CD8-positive, alpha-beta memory T cell (primary cell): ENCODE measurements around the gene SIKE1. TPM values are rescaled to one million over a fixed set of nuclear protein-coding genes. Genes with fewer than 3 reads are reported as not detected.

Experiments
- CTCF ChIA-PET: fragments of 350-600 bp; sonication (Branson Sonifier 250); formaldehyde crosslinking; loops from one replicate; lab custom pipeline; 2021; ENCODE audit warnings: antibody characterized with exemption; lab: Charles Lee
- POLR2A ChIA-PET: fragments of 350-600 bp; sonication (Branson Sonifier 250); formaldehyde crosslinking; loops from one replicate; lab custom pipeline; 2021; ENCODE audit warnings: antibody characterized with exemption; lab: Charles Lee
- DNase-seq, 5 donors: peaks; one replicate each; pipeline versions ENCODE4 v3.0.0 to v3.0.0-alpha.2; 2020 to 2022; ENCODE audit warnings: mixed read lengths in 1 of 5
- H3K27ac ChIP-seq: one replicate; pipeline ENCODE4 v1.7.0; 2013; ENCODE audit warnings: low read depth, mild to moderate bottlenecking, low read length, moderate library complexity
- H3K27me3 ChIP-seq: 2 replicates; pipeline ENCODE4 v1.7.0; 2013; ENCODE audit warnings: low read length, mild to moderate bottlenecking; ENCODE audit not compliant: insufficient read depth, poor library complexity, severe bottlenecking
- H3K36me3 ChIP-seq: 2 replicates; pipeline ENCODE4 v1.7.0; 2013; ENCODE audit warnings: mild to moderate bottlenecking, low read length, moderate library complexity; ENCODE audit not compliant: insufficient read depth
- H3K4me1 ChIP-seq: 2 replicates; pipeline ENCODE4 v1.7.0; 2013; ENCODE audit warnings: mild to moderate bottlenecking, low read length, moderate library complexity; ENCODE audit not compliant: insufficient read depth
- H3K4me3 ChIP-seq: 2 replicates; pipeline ENCODE4 v1.7.0; 2013; ENCODE audit warnings: mild to moderate bottlenecking, low read length
- H3K9me3 ChIP-seq: 2 replicates; pipeline ENCODE4 v1.7.0; 2013; ENCODE audit warnings: mild to moderate bottlenecking, low read length
- H3K27ac Mint-ChIP-seq, 8 donors: one replicate each; pipeline ENCODE4 v1.8.0; 2020 to 2021; ENCODE audit warnings: mixed read lengths in 8 of 8, mild to moderate bottlenecking in 6 of 8, inconsistent platforms in 3 of 8, moderate library complexity in 3 of 8
- H3K27me3 Mint-ChIP-seq, 2 donors: one replicate each; pipeline ENCODE4 v1.8.0; 2020 to 2021; ENCODE audit warnings: mixed read lengths in 2 of 2, mild to moderate bottlenecking in 1 of 2, moderate library complexity in 1 of 2
- H3K36me3 Mint-ChIP-seq, 3 donors: one replicate each; pipeline ENCODE4 v1.8.0; 2020 to 2021; ENCODE audit warnings: mixed read lengths in 3 of 3, inconsistent platforms in 1 of 3, mild to moderate bottlenecking in 1 of 3
- H3K4me1 Mint-ChIP-seq, 3 donors: one replicate each; pipeline ENCODE4 v1.8.0; 2020 to 2021; ENCODE audit warnings: mixed read lengths in 3 of 3, inconsistent platforms in 1 of 3, mild to moderate bottlenecking in 1 of 3
- H3K4me3 Mint-ChIP-seq, 7 donors: one replicate each; pipeline ENCODE4 v1.8.0; 2020 to 2021; ENCODE audit warnings: mixed read lengths in 7 of 7, mild to moderate bottlenecking in 6 of 7, moderate library complexity in 4 of 7, inconsistent platforms in 2 of 7
- H3K9me3 Mint-ChIP-seq, 5 donors: one replicate each; pipeline ENCODE4 v1.8.0; 2020 to 2022; ENCODE audit warnings: mixed read lengths in 5 of 5, mild to moderate bottlenecking in 3 of 5, moderate library complexity in 2 of 5, inconsistent platforms in 1 of 5
- polyA plus RNA-seq: library from polyadenylated mRNA; unstranded; fragments of 300-500 nt; fragmentation: Illumina TruSeq; gene quantifications from one replicate; pipeline ENCODE4 v1.2.3, GENCODE V29; 2021
- total RNA-seq, 2 experiments: library from RNA; stranded (reverse); gene quantifications; one replicate each; pipeline ENCODE4 v1.2.3, GENCODE V29; 2021

Gene SIKE1
- total and polyA plus RNA-seq, 3 experiments from 2014 or later = 29.7 to 70.3 (median 66.0) TPM

GRCh38 chr1:114764689-114765088 lies 15.8 kb downstream of the SIKE1 start:
- Mint-ChIP-seq H3K4me3 (no peak overlapping the region), H3K4me1 (no peaks in the 10 kb centered on the region), H3K36me3 (peaks cover 7 to 10% (median 8%) of the 10 kb centered on the region in 3 donors), H3K27me3 (no peaks in the 10 kb centered on the region), H3K9me3 (peaks cover 0 to 6% (median 0%) of the 10 kb centered on the region in 5 donors), H3K27ac (peak overlapping the region in 1 of 8 donors; percentile 79)
- ChIA-PET POLR2A (no interaction called here), CTCF (no interaction called here)
- Histone ChIP-seq H3K27ac (no peak overlapping the region), H3K4me3 (no peak overlapping the region), H3K4me1 (no peaks in the 10 kb centered on the region), H3K36me3 (no peaks in the 10 kb centered on the region), H3K27me3 (no peaks in the 10 kb centered on the region), H3K9me3 (no peaks in the 10 kb centered on the region)
- DNase-seq = no peak

DNA sequence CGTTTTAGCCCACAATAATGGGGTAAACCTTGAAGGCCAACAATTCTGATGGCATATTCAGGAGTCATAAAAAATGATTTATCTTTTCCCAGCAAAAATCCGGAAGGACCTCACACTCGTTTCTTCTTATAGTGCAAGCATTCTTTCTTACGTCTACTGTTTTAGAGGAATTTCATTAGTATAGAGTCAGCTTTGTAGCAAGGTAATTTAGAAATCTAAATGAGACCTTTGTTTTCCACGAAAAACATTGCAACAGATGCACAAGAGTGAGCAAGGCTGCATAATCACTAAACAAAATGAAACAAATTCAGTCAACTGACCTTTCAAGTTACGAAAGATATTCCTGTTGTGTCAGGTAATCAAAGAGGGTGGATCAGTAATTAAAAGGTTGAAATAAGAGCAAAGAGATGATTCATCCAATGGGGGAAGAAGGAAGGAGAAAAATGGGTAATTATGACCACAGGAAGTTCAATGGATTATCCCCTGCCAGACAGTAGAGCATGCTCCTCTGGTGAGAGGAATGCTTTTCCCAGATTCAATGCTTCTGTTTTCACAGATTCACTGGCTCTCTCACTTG lies 22.1 kb downstream of the SIKE1 start:
- H3K4me1 Mint-ChIP-seq = peaks cover 46 to 56% (median 52%) of the 10 kb centered on the region in 3 donors
- H3K4me3 ChIP-seq = peak overlapping the region; percentile 92
- H3K27ac Mint-ChIP-seq = peak overlapping the region; percentile 98 to 100 (median 100)
- H3K36me3 ChIP-seq = no peaks in the 10 kb centered on the region
- H3K4me3 Mint-ChIP-seq = peak overlapping the region; percentile 99 to 100 (median 100)
- H3K9me3 Mint-ChIP-seq = peaks cover 0 to 4% (median 3%) of the 10 kb centered on the region in 5 donors
- H3K4me1 ChIP-seq = peaks cover 38% of the 10 kb centered on the region
- ChIA-PET POLR2A (interaction anchor here (1.1 to 2.2 kb wide), 4 partner anchors 22 to 177 kb away, joined by 3 to 15 read pairs (median 7); partner anchors contain the start of genes BCAS2, DENND2C, NRAS and SIKE1), CTCF (interaction anchor here (0.9 to 1.5 kb wide), 3 partner anchors 21 to 36 kb away, joined by 3 to 5 read pairs (median 5); partner anchors contain the start of gene SIKE1)
- no peak for DNase-seq
- no peaks in the 10 kb centered on the region for H3K27me3 ChIP-seq
- peak overlapping the region; percentile 99 for H3K27ac ChIP-seq
- H3K27me3 Mint-ChIP-seq = no peaks in the 10 kb centered on the region
- peaks cover 2 to 23% (median 5%) of the 10 kb centered on the region in 3 donors for H3K36me3 Mint-ChIP-seq
- no peaks in the 10 kb centered on the region for H3K9me3 ChIP-seq

DNA sequence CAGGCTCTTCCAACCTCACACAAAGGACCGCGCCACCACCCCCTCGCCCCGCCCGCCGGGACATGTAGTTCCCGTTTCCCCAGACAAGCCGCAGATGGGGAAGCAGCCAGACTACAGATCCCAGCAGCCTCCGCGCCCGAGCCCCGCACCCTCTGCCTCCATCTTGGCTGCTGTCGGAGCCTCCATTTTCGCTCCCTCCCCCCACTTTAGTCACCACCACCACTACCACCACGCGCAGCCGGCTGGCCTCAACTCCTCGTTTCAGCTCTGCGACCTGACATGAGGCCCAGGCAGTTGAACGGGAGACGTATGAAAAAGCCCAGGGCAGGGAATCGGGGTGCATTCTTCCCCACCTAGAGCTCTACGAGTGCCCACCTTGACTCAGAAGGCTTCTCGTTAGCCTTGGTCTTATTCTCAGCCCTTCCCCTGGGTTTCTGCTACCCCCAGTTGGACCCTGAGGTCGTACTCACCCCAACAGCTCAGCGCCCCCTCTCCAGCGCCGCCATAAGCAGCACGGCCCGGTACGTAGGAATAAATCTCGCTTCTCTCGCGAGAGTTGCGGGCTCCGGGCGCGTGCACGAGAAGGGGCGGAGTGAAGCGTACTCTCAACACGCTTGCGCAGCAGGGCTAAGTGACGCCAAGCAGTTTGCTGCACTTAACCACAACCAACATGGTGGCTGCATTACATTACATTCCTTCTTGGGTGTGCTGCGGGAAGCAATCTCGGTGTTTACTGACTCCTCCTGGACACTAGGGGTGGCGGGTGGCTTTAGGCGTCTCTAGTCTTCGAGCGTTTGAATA lies 22.8 kb downstream of the SIKE1 start, which contains the start of gene CSDE1:
TSS of gene CSDE1 (minus strand) at position 530 of the 801 bp plus-strand sequence. CDS start 18,094 bp downstream, outside the sequence.
- Mint-ChIP-seq H3K4me3 (peak within 1 kb of the TSS; percentile 99 to 100 (median 100)), H3K9me3 (peaks cover 0 to 3% (median 0%) of the 10 kb centered on the region in 5 donors), H3K27me3 (no peaks in the 10 kb centered on the region), H3K27ac (peak within 1 kb of the TSS; percentile 98 to 100 (median 100)), H3K4me1 (peaks cover 52 to 63% (median 59%) of the 10 kb centered on the region in 3 donors), H3K36me3 (peaks cover 0 to 23% (median 2%) of the 10 kb centered on the region in 3 donors)
- Histone ChIP-seq H3K9me3 (no peaks in the 10 kb centered on the region), H3K27me3 (no peaks in the 10 kb centered on the region), H3K27ac (peak within 1 kb of the TSS; percentile 99), H3K4me1 (peaks cover 45% of the 10 kb centered on the region), H3K36me3 (no peaks in the 10 kb centered on the region), H3K4me3 (peak within 1 kb of the TSS; percentile 92)
- ChIA-PET POLR2A (interaction anchor here (1.0 to 2.2 kb wide), 5 partner anchors 23 to 247 kb away, joined by 3 to 15 read pairs (median 6); partner anchors contain the start of genes BCAS2, DENND2C, NRAS and SIKE1), CTCF (interaction anchor here (0.9 to 1.5 kb wide), 2 partner anchors 23 to 36 kb away, joined by 5 read pairs; partner anchors contain the start of gene SIKE1)
- DNase-seq = peak; percentile 93 to 98 (median 96)

- ChIA-PET POLR2A (interaction anchor here (1.0 to 2.2 kb wide), 6 partner anchors 24 to 246 kb away, joined by 3 to 15 read pairs (median 7); partner anchors contain the start of genes BCAS2, DENND2C, NRAS and SIKE1), CTCF (interaction anchor here (0.9 to 1.5 kb wide), 2 partner anchors 24 to 35 kb away, joined by 5 read pairs; partner anchors contain the start of gene SIKE1)
- H3K36me3 ChIP-seq = no peaks in the 10 kb centered on the region
- peaks cover 0 to 23% (median 2%) of the 10 kb centered on the region in 3 donors for H3K36me3 Mint-ChIP-seq
- H3K27ac Mint-ChIP-seq = peak overlapping the region; percentile 98 to 100 (median 100)
- no peaks in the 10 kb centered on the region for H3K9me3 ChIP-seq
- H3K27me3 Mint-ChIP-seq = no peaks in the 10 kb centered on the region
- peak in 1 of 5 donors; percentile 5 for DNase-seq
- peak overlapping the region; percentile 99 to 100 (median 100) for H3K4me3 Mint-ChIP-seq
- H3K4me1 ChIP-seq = peaks cover 51% of the 10 kb centered on the region
- H3K27me3 ChIP-seq = no peaks in the 10 kb centered on the region
- peak overlapping the region; percentile 92 for H3K4me3 ChIP-seq
- peaks cover 58 to 70% (median 65%) of the 10 kb centered on the region in 3 donors for H3K4me1 Mint-ChIP-seq
- H3K27ac ChIP-seq = peak overlapping the region; percentile 99
- peaks cover 0 to 3% (median 0%) of the 10 kb centered on the region in 5 donors for H3K9me3 Mint-ChIP-seq
These were observed 23.5 kb downstream of the SIKE1 start for GRCh38 chr1:114756949-114757454.

DNA sequence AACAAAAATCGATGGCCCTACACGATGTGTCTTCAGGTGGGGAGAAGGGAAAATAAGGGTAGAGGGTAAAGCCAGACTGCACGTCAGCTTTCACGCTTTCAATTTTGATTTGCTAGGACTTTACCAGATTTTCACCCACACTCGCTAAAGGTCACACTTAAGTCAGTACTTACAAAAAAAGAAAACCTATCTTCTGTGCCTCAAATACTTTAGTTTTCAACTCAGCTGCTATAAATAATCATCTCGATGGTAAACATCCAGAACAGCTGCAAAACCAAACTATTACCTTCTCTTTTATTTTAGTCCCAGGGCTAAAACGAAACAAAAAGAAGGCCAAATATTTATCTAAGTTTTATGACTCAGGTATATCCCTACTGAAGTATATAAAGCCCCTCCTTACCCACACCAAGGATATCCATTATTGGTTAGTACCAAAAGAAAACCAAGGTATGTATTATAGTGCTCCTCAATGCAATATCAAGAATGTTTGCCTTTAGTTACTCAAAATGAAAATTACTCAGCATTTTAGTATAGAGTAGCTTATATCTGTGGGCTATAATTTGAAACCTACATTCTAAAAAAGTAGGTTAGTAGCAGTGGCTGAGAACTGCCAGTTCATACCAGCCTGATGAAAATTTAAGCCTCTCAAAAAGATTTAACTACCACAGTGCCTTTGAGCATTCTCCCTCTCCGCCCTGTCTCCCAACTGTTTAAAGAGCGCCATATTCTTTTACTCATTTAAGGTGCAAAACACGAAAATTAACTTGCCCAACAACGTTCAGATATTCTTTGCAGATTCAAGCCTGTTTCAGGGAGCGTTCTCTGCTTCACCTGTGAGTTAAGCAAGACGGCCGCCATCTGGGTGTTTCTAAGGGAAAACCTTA lies 24.2 kb downstream of the SIKE1 start:
- Histone ChIP-seq H3K4me3 (peak overlapping the region; percentile 92), H3K4me1 (peaks cover 59% of the 10 kb centered on the region), H3K9me3 (no peaks in the 10 kb centered on the region), H3K36me3 (no peaks in the 10 kb centered on the region), H3K27ac (peak overlapping the region; percentile 99), H3K27me3 (no peaks in the 10 kb centered on the region)
- ChIA-PET POLR2A (interaction anchor here (0.6 to 2.2 kb wide), 4 partner anchors 12 to 245 kb away, joined by 3 to 15 read pairs (median 8); partner anchors contain the start of genes BCAS2, SIKE1 and TRIM33), CTCF (interaction anchor here (0.9 kb wide), 1 partner anchor 9 kb away, joined by 3 read pairs; no protein-coding TSS in a partner anchor)
- H3K4me1 Mint-ChIP-seq = peaks cover 66 to 77% (median 73%) of the 10 kb centered on the region in 3 donors
- peaks cover 0 to 3% (median 0%) of the 10 kb centered on the region in 5 donors for H3K9me3 Mint-ChIP-seq
- peak overlapping the region; percentile 99 to 100 (median 100) for H3K4me3 Mint-ChIP-seq
- peak overlapping the region; percentile 83 to 100 (median 100) for H3K27ac Mint-ChIP-seq
- H3K36me3 Mint-ChIP-seq = peaks cover 0 to 26% (median 2%) of the 10 kb centered on the region in 3 donors
- H3K27me3 Mint-ChIP-seq = no peaks in the 10 kb centered on the region
- DNase-seq = peak in 1 of 5 donors; percentile 64

- H3K4me1 Mint-ChIP-seq = peaks cover 76 to 87% (median 83%) of the 10 kb centered on the region in 3 donors
- POLR2A ChIA-PET = interaction anchor here (0.6 to 1.8 kb wide), 2 partner anchors 11 to 244 kb away, joined by 3 to 10 read pairs; partner anchors contain the start of gene TRIM33
These were observed 25.2 kb downstream of the SIKE1 start for GRCh38 chr1:114755006-114755931.

More at GRCh38 chr1:114755006-114755931, 25.2 kb downstream of the SIKE1 start:
- CTCF ChIA-PET = interaction anchor here (0.9 kb wide), 1 partner anchor 8 kb away, joined by 3 read pairs; no protein-coding TSS in a partner anchor
- H3K9me3 Mint-ChIP-seq = peaks cover 0 to 3% (median 0%) of the 10 kb centered on the region in 5 donors
- no peaks in the 10 kb centered on the region for H3K27me3 Mint-ChIP-seq
- H3K4me1 ChIP-seq = peaks cover 69% of the 10 kb centered on the region
- peak overlapping the region; percentile 99 to 100 (median 100) for H3K4me3 Mint-ChIP-seq
- H3K4me3 ChIP-seq = peak overlapping the region; percentile 92
- H3K27me3 ChIP-seq = no peaks in the 10 kb centered on the region
- peak overlapping the region; percentile 21 for H3K27ac ChIP-seq
- H3K36me3 Mint-ChIP-seq = peaks cover 0 to 32% (median 2%) of the 10 kb centered on the region in 3 donors
- no peaks in the 10 kb centered on the region for H3K9me3 ChIP-seq
- peak overlapping the region; percentile 83 to 100 (median 100) for H3K27ac Mint-ChIP-seq
- no peak for DNase-seq
- peaks cover 5% of the 10 kb centered on the region for H3K36me3 ChIP-seq
